Upper lobe of left lung (tissue), 6 donors: ENCODE data around the gene GJB2. TPM values are rescaled to one million over a fixed set of nuclear protein-coding genes. Genes with fewer than 3 reads are reported as not detected.

Source experiments
- ATAC-seq, 2 donors: fragments of 200-7000 bp; cut with Tn5 transposase; one replicate each; pipeline ENCODE4 v1.9.1; 2022; ENCODE audit warnings: mild to moderate bottlenecking in 2 of 2, moderate library complexity in 2 of 2; ENCODE audit not compliant: low FRiP score in 2 of 2
- DNase-seq, 2 donors: peaks; one replicate each; pipeline ENCODE4 v3.0.0-alpha.2; 2019 to 2020
- H3K27ac ChIP-seq, 4 donors: fragments of 200-600 bp; sonication (generic); one replicate each; pipeline ENCODE4 v1.5.1; 2016 to 2019
- H3K27me3 ChIP-seq, 4 donors: fragments of 200-600 bp; sonication (generic); one replicate each; pipeline ENCODE4 v1.5.1; 2017 to 2019
- H3K36me3 ChIP-seq, 4 donors: fragments of 200-600 bp; sonication (generic); one replicate each; pipeline ENCODE4 v1.5.1; 2016 to 2019
- H3K4me1 ChIP-seq, 4 donors: fragments of 200-600 bp; sonication (generic); one replicate each; pipeline ENCODE4 v1.5.1; 2018 to 2019
- H3K4me3 ChIP-seq, 4 donors: fragments of 200-600 bp; sonication (generic); one replicate each; pipeline ENCODE4 v1.5.1; 2017 to 2019; ENCODE audit warnings: mild to moderate bottlenecking in 2 of 4, moderate library complexity in 1 of 4
- H3K9me3 ChIP-seq, 4 donors: fragments of 200-600 bp; sonication (generic); one replicate each; pipeline ENCODE4 v1.5.1; 2018 to 2019
- EP300 ChIP-seq, 4 donors: sonication (generic); formaldehyde crosslinking; IDR thresholded peaks; one replicate each; pipeline ENCODE4 v1.5.1; 2017; ENCODE audit warnings: antibody characterized with exemption in 4 of 4, control low read depth in 2 of 4
- POLR2A ChIP-seq, 4 donors: fragments of 450-650 bp; IDR thresholded peaks; one replicate each; pipeline ENCODE4 v1.5.1; 2016 to 2017; ENCODE audit warnings: antibody characterized with exemption in 4 of 4, mild to moderate bottlenecking in 2 of 4
- POLR2AphosphoS5 ChIP-seq, 2 donors: sonication (generic); formaldehyde crosslinking; IDR thresholded peaks; one replicate each; pipeline ENCODE4 v1.5.1; 2017; ENCODE audit warnings: antibody characterized with exemption in 2 of 2
- WGBS, 2 donors: methylation state at CpG; one replicate each; pipeline ENCODE4 v1.1.5; 2017 to 2018; 5-methylcytosine and 5-hydroxymethylcytosine counted together
- total RNA-seq, 6 donors: library from RNA; depleted of rRNA in 4 of 6; stranded (reverse); fragments of >200 nt in 4 of 6; gene quantifications; one replicate each; pipeline versions ENCODE4 v1.1.0 to v1.2.1, GENCODE V29; 2016 to 2021
- TF ChIP-seq, protein P1 (sequence below), 6 experiments: fragments of 450-650 bp in 4 of 6; fragments of 200-600 bp in 2 of 6; sonication (generic) in 2 of 6; IDR thresholded peaks; one replicate each; pipeline ENCODE4 v1.5.1; 2016 to 2019; ENCODE audit warnings: antibody characterized with exemption in 6 of 6
- donor health status: DM: no; HTN: no; CAD: no; lungs with moderate emphysema.
- donor health status: DM: no; HTN: yes; CAD: no; lungs with severe emphysema.

GJB2 gene
- total RNA-seq, 6 donors from 2014 or later, result 0.31 to 1.5 (median 0.76) TPM; not detected in 1

- WGBS, 2 donors, result 66 to 69% methylated on average over 4 to 5 of the region's 6 CpGs
- Histone ChIP-seq H3K36me3 (no peaks in the 10 kb centered on the region), H3K27me3 (peaks cover 0 to under 1% (median 0%) of the 10 kb centered on the region in 4 donors), H3K27ac (no peak overlapping the region), H3K9me3 (no peaks in the 10 kb centered on the region), H3K4me1 (no peaks in the 10 kb centered on the region), H3K4me3 (no peak overlapping the region)
- no peak for TF ChIP-seq POLR2AphosphoS5 (IDR thresholded peaks at IDR 0.05)
- TF ChIP-seq, protein P1, sequence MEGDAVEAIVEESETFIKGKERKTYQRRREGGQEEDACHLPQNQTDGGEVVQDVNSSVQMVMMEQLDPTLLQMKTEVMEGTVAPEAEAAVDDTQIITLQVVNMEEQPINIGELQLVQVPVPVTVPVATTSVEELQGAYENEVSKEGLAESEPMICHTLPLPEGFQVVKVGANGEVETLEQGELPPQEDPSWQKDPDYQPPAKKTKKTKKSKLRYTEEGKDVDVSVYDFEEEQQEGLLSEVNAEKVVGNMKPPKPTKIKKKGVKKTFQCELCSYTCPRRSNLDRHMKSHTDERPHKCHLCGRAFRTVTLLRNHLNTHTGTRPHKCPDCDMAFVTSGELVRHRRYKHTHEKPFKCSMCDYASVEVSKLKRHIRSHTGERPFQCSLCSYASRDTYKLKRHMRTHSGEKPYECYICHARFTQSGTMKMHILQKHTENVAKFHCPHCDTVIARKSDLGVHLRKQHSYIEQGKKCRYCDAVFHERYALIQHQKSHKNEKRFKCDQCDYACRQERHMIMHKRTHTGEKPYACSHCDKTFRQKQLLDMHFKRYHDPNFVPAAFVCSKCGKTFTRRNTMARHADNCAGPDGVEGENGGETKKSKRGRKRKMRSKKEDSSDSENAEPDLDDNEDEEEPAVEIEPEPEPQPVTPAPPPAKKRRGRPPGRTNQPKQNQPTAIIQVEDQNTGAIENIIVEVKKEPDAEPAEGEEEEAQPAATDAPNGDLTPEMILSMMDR (IDR thresholded peaks at IDR 0.05), result no peak
- TF ChIP-seq POLR2A (IDR thresholded peaks at IDR 0.05), result no peak
- TF ChIP-seq EP300 (IDR thresholded peaks at IDR 0.05), result no peak
- ATAC-seq (no peak), DNase-seq (no peak)
Observed at GRCh38 chr13:20151016-20151415, 41.7 kb downstream of the GJB2 start.

DNA sequence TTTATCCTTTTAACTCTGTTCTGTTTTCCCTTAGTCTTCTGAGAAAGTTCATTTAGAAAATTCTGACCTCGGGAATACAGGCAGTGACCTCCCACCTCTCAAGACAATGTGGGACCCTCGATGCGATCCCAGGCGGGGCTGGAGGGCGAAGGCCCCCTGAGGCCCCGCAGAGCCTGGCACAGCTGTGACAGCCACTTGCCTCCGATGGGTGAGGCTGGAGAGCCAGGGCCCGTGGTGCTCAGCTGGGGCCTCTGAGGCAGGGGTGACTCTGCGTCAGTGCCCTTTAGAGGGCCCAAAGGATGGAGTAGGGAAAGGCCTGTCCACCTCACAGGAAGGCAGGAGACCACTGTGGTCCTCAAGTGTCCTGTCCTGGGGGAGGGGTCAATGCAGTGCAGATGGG, 42.2 kb downstream of the GJB2 start:
- peak in 1 of 2 donors; percentile 11 for ATAC-seq

DNA sequence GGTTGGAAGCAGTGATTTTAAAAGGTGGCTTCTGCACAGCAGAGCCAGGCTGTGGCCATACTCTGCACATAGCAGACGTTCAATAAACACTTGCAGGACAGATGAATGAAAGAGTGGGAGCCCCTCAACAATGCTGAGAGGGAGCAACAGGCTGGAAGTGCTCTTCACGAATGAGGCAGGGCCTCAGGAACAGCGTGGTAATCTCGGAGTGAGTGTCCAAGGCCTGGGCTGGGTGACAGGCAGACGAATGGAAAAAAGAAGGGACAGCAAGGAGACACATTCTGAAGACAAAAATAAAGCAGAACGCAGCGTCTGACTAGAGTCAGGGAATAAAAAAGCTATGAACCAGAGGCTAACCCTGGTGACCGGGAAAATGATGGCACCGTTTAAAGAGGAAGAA, 43.0 kb downstream of the GJB2 start:
- H3K27me3 ChIP-seq, result no peaks in the 10 kb centered on the region
- no peak for TF ChIP-seq EP300 (IDR thresholded peaks at IDR 0.05)
- TF ChIP-seq POLR2AphosphoS5 (IDR thresholded peaks at IDR 0.05), result no peak
- TF ChIP-seq POLR2A (IDR thresholded peaks at IDR 0.05), result no peak
- TF ChIP-seq, protein P1 (IDR thresholded peaks at IDR 0.05), result no peak
- no peaks in the 10 kb centered on the region for H3K4me1 ChIP-seq
- 55 to 58% methylated on average over 9 of the region's 9 CpGs for WGBS, 2 donors
- no peaks in the 10 kb centered on the region for H3K9me3 ChIP-seq
- H3K36me3 ChIP-seq, result no peaks in the 10 kb centered on the region
- H3K4me3 ChIP-seq, result no peak overlapping the region
- no peak overlapping the region for H3K27ac ChIP-seq
- ATAC-seq, result no peak
- no peak for DNase-seq

More for the DNA sequence above, 42.2 kb downstream of the GJB2 start:
- Histone ChIP-seq H3K36me3 (no peaks in the 10 kb centered on the region), H3K27ac (no peak overlapping the region), H3K9me3 (no peaks in the 10 kb centered on the region), H3K4me1 (no peaks in the 10 kb centered on the region), H3K27me3 (no peaks in the 10 kb centered on the region), H3K4me3 (no peak overlapping the region)
- TF ChIP-seq, protein P1 (IDR thresholded peaks at IDR 0.05), result no peak
- no peak for TF ChIP-seq POLR2A (IDR thresholded peaks at IDR 0.05)
- TF ChIP-seq POLR2AphosphoS5 (IDR thresholded peaks at IDR 0.05), result no peak
- DNase-seq, result peak in 1 of 2 donors; percentile 56
- 72 to 82% methylated on average over 4 to 9 of the region's 9 CpGs for WGBS, 2 donors

- Histone ChIP-seq H3K36me3 (no peaks in the 10 kb centered on the region), H3K4me3 (no peak overlapping the region), H3K4me1 (no peaks in the 10 kb centered on the region), H3K9me3 (no peaks in the 10 kb centered on the region), H3K27me3 (no peaks in the 10 kb centered on the region), H3K27ac (no peak overlapping the region)
- DNase-seq (no peak), ATAC-seq (no peak)
- TF ChIP-seq EP300 (IDR thresholded peaks at IDR 0.05) (no peak), POLR2AphosphoS5 (IDR thresholded peaks at IDR 0.05) (no peak), POLR2A (IDR thresholded peaks at IDR 0.05) (no peak)
- TF ChIP-seq, protein P1 (IDR thresholded peaks at IDR 0.05), result no peak
- WGBS, 2 donors, result 87 to 89% methylated on average over 16 of the region's 16 CpGs
Observed at GRCh38 chr13:20148501-20149183, 44.1 kb downstream of the GJB2 start.

- peaks cover 0 to 16% (median 10%) of the 10 kb centered on the region in 4 donors for H3K27me3 ChIP-seq
- TF ChIP-seq, protein P1 (IDR thresholded peaks at IDR 0.05), result no peak
- TF ChIP-seq EP300 (IDR thresholded peaks at IDR 0.05), result no peak
- TF ChIP-seq POLR2A (IDR thresholded peaks at IDR 0.05), result no peak
- TF ChIP-seq POLR2AphosphoS5 (IDR thresholded peaks at IDR 0.05), result no peak
Observed at GRCh38 chr13:20146381-20146780, 46.4 kb downstream of the GJB2 start.

More at GRCh38 chr13:20146381-20146780, 46.4 kb downstream of the GJB2 start:
- no peaks in the 10 kb centered on the region for H3K36me3 ChIP-seq
- no peak overlapping the region for H3K27ac ChIP-seq
- DNase-seq (no peak), ATAC-seq (no peak)
- WGBS, 2 donors, result 92% methylated on average over 1 of the region's 1 CpG; no CpG with 5 or more reads in 1 of the 2 donors
- H3K4me3 ChIP-seq, result no peak overlapping the region
- peaks cover 0 to 9% (median 4%) of the 10 kb centered on the region in 4 donors for H3K4me1 ChIP-seq
- no peaks in the 10 kb centered on the region for H3K9me3 ChIP-seq
